HK-2 (cell line): ENCODE data around the gene ATP5MC3.
A peak's percentile ranks its signal among the peaks of the same experiment; 100 is the strongest.

Experiments
- DNase-seq: peaks from one replicate; pipeline ENCODE4 v3.0.0-alpha.2; 2018; ENCODE audit not compliant: unreplicated experiment

The ATP5MC3 gene

GRCh38 chr2:175167792-175168563 is 13.5 kb downstream of the ATP5MC3 start, which contains the start of gene ATF2:
Gene ATF2, minus strand, starts transcription at chr2:175168203. Its CDS starts 31,760 bp downstream, at chr2:175136443.
- DNase-seq: peak; percentile 99

- DNase-seq: peak; percentile 51
Observed at GRCh38 chr2:175167076-175167791, 14.3 kb downstream of the ATP5MC3 start.

GRCh38 chr2:175166216-175166824 is 15.2 kb downstream of the ATP5MC3 start:
- no peak for DNase-seq

GRCh38 chr2:175164235-175164634 is 17.3 kb downstream of the ATP5MC3 start:
- DNase-seq: no peak

GRCh38 chr2:175158894-175159293 is 22.6 kb downstream of the ATP5MC3 start:
- no peak for DNase-seq

GRCh38 chr2:175156534-175156933 is 25.0 kb downstream of the ATP5MC3 start:
- DNase-seq: no peak

GRCh38 chr2:175154661-175155082 is 26.8 kb downstream of the ATP5MC3 start:
- DNase-seq: peak; percentile 10

GRCh38 chr2:175152242-175152641 is 29.3 kb downstream of the ATP5MC3 start:
- no peak for DNase-seq

GRCh38 chr2:175151791-175152190 is 29.7 kb downstream of the ATP5MC3 start:
- DNase-seq: no peak

GRCh38 chr2:175147186-175147585 is 34.3 kb downstream of the ATP5MC3 start:
- no peak for DNase-seq

- DNase-seq: no peak
Observed at GRCh38 chr2:175143678-175144077, 37.8 kb downstream of the ATP5MC3 start.

- DNase-seq: no peak
Observed at GRCh38 chr2:175143191-175143590, 38.3 kb downstream of the ATP5MC3 start.

- DNase-seq: no peak
Observed at GRCh38 chr2:175140332-175140731, 41.2 kb downstream of the ATP5MC3 start.

- DNase-seq: no peak
Observed at GRCh38 chr2:175137793-175138192, 43.7 kb downstream of the ATP5MC3 start.

- DNase-seq: no peak
Observed at GRCh38 chr2:175136334-175137215, 44.9 kb downstream of the ATP5MC3 start.

- DNase-seq: no peak
Observed at GRCh38 chr2:175135862-175136261, 45.6 kb downstream of the ATP5MC3 start.

- no peak for DNase-seq
Observed at GRCh38 chr2:175135177-175135576, 46.3 kb downstream of the ATP5MC3 start.

- DNase-seq: no peak
Observed at GRCh38 chr2:175131252-175131651, 50.3 kb downstream of the ATP5MC3 start.

GRCh38 chr2:175126661-175127060 is 54.8 kb downstream of the ATP5MC3 start:
- DNase-seq: no peak
